NB4 (cell line): ENCODE results near the gene PEMT.

ENCODE experiments used
- DNase-seq: peaks from one replicate; pipeline ENCODE4 v3.0.0; 2010; ENCODE audit warnings: low read depth
- H3K4me3 ChIP-seq: one replicate; pipeline ENCODE4 v1.5.1; 2011; ENCODE audit warnings: mild to moderate bottlenecking, low read depth, low read length, moderate library complexity
- CTCF ChIP-seq: IDR thresholded peaks from one replicate; pipeline ENCODE4 v1.5.1; 2012; ENCODE audit warnings: low read depth, low read length
- MAX ChIP-seq: IDR thresholded peaks from 2 replicates; pipeline ENCODE4 v1.6.1; 2011; ENCODE audit warnings: low read depth, low read length
- MYC ChIP-seq: IDR thresholded peaks from 2 replicates; pipeline ENCODE4 v1.6.1; 2011; ENCODE audit warnings: low read depth, low read length
- POLR2A ChIP-seq: IDR thresholded peaks from 2 replicates; pipeline ENCODE4 v1.6.1; 2011; ENCODE audit warnings: mild to moderate bottlenecking; ENCODE audit not compliant: insufficient read length; ENCODE audit errors: extremely low read depth

Gene PEMT

GRCh38 chr17:17539591-17539990, 51.9 kb downstream of the PEMT start:
- TF ChIP-seq MAX (no peak), POLR2A (no peak), MYC (no peak), CTCF (no peak)
- no peak overlapping the region for H3K4me3 ChIP-seq
- no peak for DNase-seq

GRCh38 chr17:17538417-17539391, 52.8 kb downstream of the PEMT start:
- H3K4me3 ChIP-seq, result no peak overlapping the region
- peak; percentile 31 for DNase-seq
- TF ChIP-seq MAX (no peak), CTCF (no peak)

GRCh38 chr17:17537311-17538099, 54.0 kb downstream of the PEMT start:
- TF ChIP-seq CTCF (no peak), POLR2A (no peak), MAX (no peak), MYC (no peak)
- H3K4me3 ChIP-seq, result no peak overlapping the region
- DNase-seq, result no peak

- no peak for DNase-seq
- no peak overlapping the region for H3K4me3 ChIP-seq
- TF ChIP-seq POLR2A (no peak), CTCF (no peak), MYC (no peak), MAX (no peak)
Measured at GRCh38 chr17:17536702-17537101, 54.8 kb downstream of the PEMT start.

GRCh38 chr17:17535957-17536356, 55.6 kb downstream of the PEMT start:
- no peak overlapping the region for H3K4me3 ChIP-seq
- no peak for DNase-seq
- TF ChIP-seq MYC (no peak), CTCF (no peak), MAX (no peak), POLR2A (no peak)
